WTC11 (cell line): Measurements from ENCODE around the gene PLCG2. TPM values are rescaled to one million over a fixed set of nuclear protein-coding genes. Genes with fewer than 3 reads are reported as not detected.
A peak's percentile ranks its signal among the peaks of the same experiment; 100 is the strongest.

ENCODE experiments used
- ATAC-seq: fragments of 200-7000 bp; cut with Tn5 transposase; 2 replicates; pipeline ENCODE4 v1.10.0; 2021; ENCODE audit warnings: mild to moderate bottlenecking, moderate library complexity
- CTCF ChIA-PET: fragments of 300-600 bp; sonication (Branson Sonifier 250); formaldehyde crosslinking; loops from one replicate; lab custom pipeline; 2021; ENCODE audit warnings: antibody characterized with exemption; lab: Charles Lee
- POLR2A ChIA-PET: fragments of 350-600 bp; sonication (Branson Sonifier 250); formaldehyde crosslinking; loops from one replicate; lab custom pipeline; 2021; ENCODE audit warnings: antibody characterized with exemption; lab: Charles Lee
- DNase-seq: peaks from one replicate; pipeline ENCODE4 v3.0.0; 2021; ENCODE audit warnings: low spot score
- H3K27ac Mint-ChIP-seq: 2 replicates; pipeline ENCODE4 v1.8.0; 2021; ENCODE audit warnings: mixed read lengths
- H3K27me3 Mint-ChIP-seq: 2 replicates; pipeline ENCODE4 v1.8.0; 2021; ENCODE audit warnings: low read depth, mild to moderate bottlenecking, moderate library complexity, mixed read lengths
- H3K36me3 Mint-ChIP-seq: 2 replicates; pipeline ENCODE4 v1.8.0; 2021; ENCODE audit warnings: mixed read lengths
- H3K4me1 Mint-ChIP-seq: 2 replicates; pipeline ENCODE4 v1.8.0; 2022; ENCODE audit warnings: mixed read lengths
- H3K4me3 Mint-ChIP-seq: 2 replicates; pipeline ENCODE4 v1.8.0; 2021; ENCODE audit warnings: mild to moderate bottlenecking, moderate library complexity, mixed read lengths
- H3K9me3 Mint-ChIP-seq: 2 replicates; pipeline ENCODE4 v1.8.0; 2021; ENCODE audit warnings: mixed read lengths
- AR ChIP-seq: fragments of 250-450 bp; sonication (Bioruptor Pico); IDR thresholded peaks from 2 replicates; pipeline ENCODE4 v1.9.0; 2021; ENCODE audit warnings: mild to moderate bottlenecking
- ERG ChIP-seq: fragments of 250-450 bp; sonication (Bioruptor Pico); IDR thresholded peaks from 2 replicates; pipeline ENCODE4 v1.8.0; 2021; ENCODE audit warnings: mild to moderate bottlenecking
- ESRRA ChIP-seq: sonication (generic); formaldehyde crosslinking; IDR thresholded peaks from 2 replicates; pipeline ENCODE4 v1.8.1; 2022; ENCODE audit warnings: mild to moderate bottlenecking, missing genetic modification reagents, borderline replicate concordance
- NFE2L1 ChIP-seq: sonication (generic); formaldehyde crosslinking; IDR thresholded peaks from 2 replicates; pipeline ENCODE4 v1.8.1; 2023; ENCODE audit warnings: missing genetic modification reagents
- OVOL2 ChIP-seq: fragments of 250-450 bp; sonication (Bioruptor Pico); IDR thresholded peaks from 2 replicates; pipeline ENCODE4 v1.9.0; 2021; ENCODE audit warnings: mild to moderate bottlenecking, borderline replicate concordance
- PRDM15 ChIP-seq: sonication (generic); formaldehyde crosslinking; IDR thresholded peaks from 2 replicates; pipeline ENCODE4 v1.8.0; 2022; ENCODE audit warnings: missing genetic modification reagents
- RORB ChIP-seq: fragments of 250-450 bp; sonication (Bioruptor Pico); IDR thresholded peaks from 2 replicates; pipeline ENCODE4 v1.9.0; 2021; ENCODE audit warnings: mild to moderate bottlenecking
- SOX15 ChIP-seq: fragments of 250-450 bp; sonication (Bioruptor Pico); IDR thresholded peaks from 2 replicates; pipeline ENCODE4 v1.9.0; 2021; ENCODE audit warnings: mild to moderate bottlenecking
- ZNF138 ChIP-seq: sonication (generic); formaldehyde crosslinking; conservative IDR thresholded peaks from 2 replicates; pipeline ENCODE4 v1.8.1; 2022; ENCODE audit warnings: mild to moderate bottlenecking, moderate library complexity, missing genetic modification reagents
- ZNF396 ChIP-seq: fragments of 250-450 bp; sonication (Bioruptor Pico); IDR thresholded peaks from 2 replicates; pipeline ENCODE4 v1.8.0; 2021; ENCODE audit warnings: mild to moderate bottlenecking, moderate library complexity, borderline replicate concordance
- ZNF416 ChIP-seq: fragments of 250-450 bp; sonication (Bioruptor Pico); IDR thresholded peaks from 2 replicates; pipeline ENCODE4 v1.9.0; 2021; ENCODE audit warnings: mild to moderate bottlenecking, inconsistent platforms
- ZNF423 ChIP-seq: fragments of 250-450 bp; sonication (Bioruptor Pico); IDR thresholded peaks from 2 replicates; pipeline ENCODE4 v2.1.2; 2022; ENCODE audit warnings: mild to moderate bottlenecking, moderate library complexity
- ZNF425 ChIP-seq: fragments of 250-450 bp; sonication (Bioruptor Pico); conservative IDR thresholded peaks from 2 replicates; pipeline ENCODE4 v1.9.0; 2021; ENCODE audit warnings: mild to moderate bottlenecking
- ZNF532 ChIP-seq: fragments of 250-450 bp; sonication (Bioruptor Pico); IDR thresholded peaks from 2 replicates; pipeline ENCODE4 v1.9.0; 2021; ENCODE audit warnings: mild to moderate bottlenecking, borderline replicate concordance
- total RNA-seq: library from RNA; stranded (reverse); gene quantifications from 3 replicates; pipeline ENCODE4 v1.2.3, GENCODE V29; 2021
- TF ChIP-seq, protein P1 (sequence below): sonication (generic); formaldehyde crosslinking; IDR thresholded peaks from 2 replicates; pipeline ENCODE4 v1.8.1; 2023; ENCODE audit warnings: mild to moderate bottlenecking, missing genetic modification reagents
- TF ChIP-seq, protein P2 (sequence below): sonication (generic); formaldehyde crosslinking; IDR thresholded peaks from 2 replicates; pipeline ENCODE4 v1.8.0; 2022; ENCODE audit warnings: mild to moderate bottlenecking, missing genetic modification reagents
- TF ChIP-seq, protein P3 (sequence below): sonication (generic); formaldehyde crosslinking; IDR thresholded peaks from 2 replicates; pipeline ENCODE4 v1.8.0; 2023; ENCODE audit warnings: missing genetic modification reagents

Gene PLCG2
- total RNA-seq, 1 experiment from 2014 or later = 7.0 TPM

DNA sequence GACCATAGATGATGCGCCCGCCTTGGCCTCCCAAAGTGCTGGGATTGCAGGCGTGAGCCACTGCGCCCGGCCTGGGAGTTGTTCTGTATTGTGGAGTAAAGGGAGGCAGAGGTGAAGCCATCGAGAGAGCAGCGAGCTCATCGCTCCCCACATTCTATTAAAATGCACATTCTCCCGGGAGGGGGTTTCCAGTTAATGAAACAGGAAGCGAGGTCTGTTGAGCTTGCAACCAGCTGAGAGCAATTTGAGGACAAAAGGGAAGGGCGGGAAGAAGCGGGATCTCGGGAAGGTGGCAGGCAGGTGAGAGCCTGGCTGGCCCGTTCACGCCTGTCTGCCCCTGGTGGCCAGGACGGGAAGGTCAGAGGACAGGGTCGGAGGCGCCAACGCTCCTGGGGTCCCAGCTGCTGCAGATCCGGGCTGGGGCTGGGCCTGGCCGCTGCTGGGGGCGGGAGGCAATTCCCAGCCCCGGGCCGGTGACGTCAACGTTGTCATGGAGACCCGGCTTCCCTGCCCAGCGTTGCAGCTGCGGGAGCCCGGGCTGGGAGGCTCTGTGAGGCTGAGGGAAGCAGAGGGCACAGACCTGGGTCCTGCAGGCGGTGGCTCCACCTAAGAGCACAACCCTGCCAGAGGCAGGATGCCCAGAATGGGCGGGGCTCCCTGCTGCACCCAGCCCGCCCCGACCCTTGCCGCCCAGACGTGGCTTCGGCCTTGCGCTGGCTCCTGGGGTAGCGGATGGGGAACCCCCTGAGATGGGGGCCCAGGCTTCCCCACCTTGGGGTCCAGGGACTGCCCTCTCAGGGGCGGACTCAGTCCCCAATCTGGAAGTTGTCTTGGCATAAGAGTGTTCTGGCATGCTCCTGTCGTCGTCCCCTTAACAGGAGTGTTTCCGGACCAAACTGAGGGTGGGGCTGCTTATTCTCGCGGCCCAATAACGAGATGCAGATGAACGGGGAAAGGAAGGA, 48.7 kb upstream of the PLCG2 start (continued):
- TF ChIP-seq ZNF425 (CRISPR knock-in tag) (no peak), SOX15 (no peak), ZNF138 (CRISPR knock-in tag) (0 out of 2 replicates have a peak, but pooled peaks have one; percentile 18), RORB (CRISPR knock-in tag) (no peak), ZNF532 (no peak), OVOL2 (CRISPR knock-in tag) (no peak), AR (no peak), ZNF416 (CRISPR knock-in tag) (no peak), NFE2L1 (CRISPR knock-in tag) (peak; percentile 96)
- TF ChIP-seq, protein P1, sequence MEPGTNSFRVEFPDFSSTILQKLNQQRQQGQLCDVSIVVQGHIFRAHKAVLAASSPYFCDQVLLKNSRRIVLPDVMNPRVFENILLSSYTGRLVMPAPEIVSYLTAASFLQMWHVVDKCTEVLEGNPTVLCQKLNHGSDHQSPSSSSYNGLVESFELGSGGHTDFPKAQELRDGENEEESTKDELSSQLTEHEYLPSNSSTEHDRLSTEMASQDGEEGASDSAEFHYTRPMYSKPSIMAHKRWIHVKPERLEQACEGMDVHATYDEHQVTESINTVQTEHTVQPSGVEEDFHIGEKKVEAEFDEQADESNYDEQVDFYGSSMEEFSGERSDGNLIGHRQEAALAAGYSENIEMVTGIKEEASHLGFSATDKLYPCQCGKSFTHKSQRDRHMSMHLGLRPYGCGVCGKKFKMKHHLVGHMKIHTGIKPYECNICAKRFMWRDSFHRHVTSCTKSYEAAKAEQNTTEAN (CRISPR knock-in tag) = peak; percentile 87
- TF ChIP-seq, protein P2, sequence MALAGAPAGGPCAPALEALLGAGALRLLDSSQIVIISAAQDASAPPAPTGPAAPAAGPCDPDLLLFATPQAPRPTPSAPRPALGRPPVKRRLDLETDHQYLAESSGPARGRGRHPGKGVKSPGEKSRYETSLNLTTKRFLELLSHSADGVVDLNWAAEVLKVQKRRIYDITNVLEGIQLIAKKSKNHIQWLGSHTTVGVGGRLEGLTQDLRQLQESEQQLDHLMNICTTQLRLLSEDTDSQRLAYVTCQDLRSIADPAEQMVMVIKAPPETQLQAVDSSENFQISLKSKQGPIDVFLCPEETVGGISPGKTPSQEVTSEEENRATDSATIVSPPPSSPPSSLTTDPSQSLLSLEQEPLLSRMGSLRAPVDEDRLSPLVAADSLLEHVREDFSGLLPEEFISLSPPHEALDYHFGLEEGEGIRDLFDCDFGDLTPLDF (CRISPR knock-in tag) = 0 out of 2 replicates have a peak, but pooled peaks have one; percentile 21

DNA sequence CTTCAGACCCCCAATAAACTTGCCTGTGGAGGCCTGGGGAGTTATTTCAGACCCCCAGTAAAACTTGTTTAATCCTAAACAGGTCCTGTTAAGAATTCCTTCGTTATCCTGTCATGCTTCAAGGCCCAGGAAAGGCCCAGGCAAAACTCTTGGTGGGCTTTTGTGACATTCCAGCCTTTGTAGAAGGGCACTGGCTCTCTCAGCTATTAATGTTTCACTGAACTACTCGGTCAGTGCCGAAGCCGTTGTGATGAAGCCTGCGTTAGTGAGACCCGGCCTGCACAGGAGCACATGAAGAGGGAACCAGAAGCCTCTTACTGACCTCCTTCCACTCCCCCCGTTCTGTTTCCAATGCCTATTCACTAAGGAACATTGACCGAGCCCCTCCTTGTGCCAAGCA, 47.4 kb upstream of the PLCG2 start:
- ChIA-PET CTCF (interaction anchor here (2.1 to 3.0 kb wide), 3 partner anchors 34 to 328 kb away, joined by 7 to 20 read pairs (median 19); no protein-coding TSS in a partner anchor), POLR2A (no interaction called here)
- Mint-ChIP-seq H3K4me1 (peaks cover 30% of the 10 kb centered on the region), H3K27ac (no peak overlapping the region), H3K36me3 (peaks cover 4% of the 10 kb centered on the region), H3K9me3 (peaks cover 10% of the 10 kb centered on the region; the same call in 1 of the 2 replicates), H3K27me3 (no peaks in the 10 kb centered on the region), H3K4me3 (no peak overlapping the region; the same call in 1 of the 2 replicates)
- ATAC-seq (no peak), DNase-seq (no peak)
- TF ChIP-seq ZNF396 (no peak), PRDM15 (no peak), ERG (CRISPR knock-in tag) (no peak), ESRRA (no peak), ZNF423 (CRISPR knock-in tag) (no peak)
- TF ChIP-seq, protein P3, sequence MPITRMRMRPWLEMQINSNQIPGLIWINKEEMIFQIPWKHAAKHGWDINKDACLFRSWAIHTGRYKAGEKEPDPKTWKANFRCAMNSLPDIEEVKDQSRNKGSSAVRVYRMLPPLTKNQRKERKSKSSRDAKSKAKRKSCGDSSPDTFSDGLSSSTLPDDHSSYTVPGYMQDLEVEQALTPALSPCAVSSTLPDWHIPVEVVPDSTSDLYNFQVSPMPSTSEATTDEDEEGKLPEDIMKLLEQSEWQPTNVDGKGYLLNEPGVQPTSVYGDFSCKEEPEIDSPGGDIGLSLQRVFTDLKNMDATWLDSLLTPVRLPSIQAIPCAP (CRISPR knock-in tag) = no peak
